ENCODE results near the gene AP1B1. TPM values are rescaled to one million over a fixed set of nuclear protein-coding genes. Genes with fewer than 3 reads are reported as not detected.

The AP1B1 gene
- total and polyA plus RNA-seq, 2 of the 8 experiments (the other 6 are each of a cell fraction or from before 2014, with no cell fraction given): 64.2 to 86.8 TPM

DNA sequence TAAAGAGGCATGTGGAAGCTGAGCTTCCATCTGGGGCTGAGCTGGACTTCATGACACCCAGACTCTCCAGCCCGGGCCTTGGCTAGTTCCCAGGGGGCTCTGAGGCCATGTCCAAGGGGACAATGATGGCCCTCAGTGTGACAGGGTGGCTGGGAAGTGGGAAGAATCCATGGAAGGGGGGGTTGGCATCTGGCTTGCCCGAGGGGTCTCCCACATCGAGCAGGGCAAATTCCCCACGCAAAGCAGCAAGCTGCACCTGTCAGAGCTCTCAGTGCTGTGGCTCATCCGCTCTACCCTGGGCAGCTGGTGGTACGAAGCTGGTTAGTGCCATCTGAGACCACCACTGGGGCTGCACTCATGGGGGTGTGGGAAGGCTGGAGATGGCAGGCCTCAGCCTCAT lies 9.4 kb upstream of the AP1B1 start (continued):
- TF ChIP-seq BCL11A (IDR thresholded peaks at IDR 0.05; ENCODE audit: low read depth in 2 of 2, low read length in 2 of 2) (no peak), POLR2AphosphoS5 (IDR thresholded peaks at IDR 0.05; ENCODE audit: low read depth, low read length) (no peak), MAX (IDR thresholded peaks at IDR 0.05) (no peak), JUND (IDR thresholded peaks at IDR 0.05; ENCODE audit: low read length) (no peak), CTBP2 (IDR thresholded peaks at IDR 0.05; ENCODE audit: borderline replicate concordance, insufficient read depth, insufficient read length, low read length) (no peak)

All from H1 (cell line).